A549 (cell line): ENCODE measurements around the gene THBS1. TPM values are rescaled to one million over a fixed set of nuclear protein-coding genes. Genes with fewer than 3 reads are reported as not detected.

Experiments
- ATAC-seq, 2 experiments: fragments of 200-7000 bp in 1 of 2; fragments of >200 bp in 1 of 2; cut with Nextera tagmentation in 1 of 2; cut with Tn5 transposase in 1 of 2; 3 replicates each; pipeline versions ENCODE4 v1.8.0 to v1.9.1; 2018 to 2020; ENCODE audit warnings: mild to moderate bottlenecking in 1 of 2, moderate library complexity in 1 of 2
- CTCF ChIA-PET: fragments of 300-600 bp; sonication (Branson Sonifier 250); formaldehyde crosslinking; extraction: SDS; loops from one replicate; lab custom pipeline; 2021; ENCODE audit warnings: antibody characterized with exemption, inconsistent platforms; lab: Yijun Ruan, JAX
- POLR2A ChIA-PET: fragments of 350-600 bp; formaldehyde crosslinking; extraction: SDS; loops from one replicate; lab custom pipeline; 2021; ENCODE audit warnings: antibody characterized with exemption, inconsistent platforms; lab: Yijun Ruan, JAX
- DNase-seq, 2 experiments: peaks; one replicate each; pipeline versions ENCODE4 v3.0.0 to v3.0.0-alpha.2; 2011 to 2016; ENCODE audit warnings: low read depth in 1 of 2, low spot score in 1 of 2
- FAIRE-seq: peaks from 2 replicates; lab custom pipeline; 2011; peaks lifted over from hg19 to GRCh38; lab: Jason Lieb, UNC
- H3K27ac ChIP-seq, 2 experiments: fragments of >200 bp; sonication (Bioruptor Twin); formaldehyde crosslinking; 3 replicates each; pipeline ENCODE4 v1.5.1; 2016 to 2017
- H3K4me1 ChIP-seq: fragments of >200 bp; sonication (Bioruptor Twin); formaldehyde crosslinking; 3 replicates; pipeline ENCODE4 v1.6.1; 2016
- H3K4me2 ChIP-seq: fragments of >200 bp; sonication (Bioruptor Twin); formaldehyde crosslinking; 3 replicates; pipeline ENCODE4 v1.6.1; 2016
- H3K4me3 ChIP-seq: fragments of >200 bp; sonication (Bioruptor Twin); formaldehyde crosslinking; 3 replicates; pipeline ENCODE4 v1.5.1; 2016
- H3K9me3 ChIP-seq: fragments of >200 bp; sonication (Bioruptor Twin); formaldehyde crosslinking; 3 replicates; pipeline ENCODE4 v1.6.1; 2016
- BHLHE40 ChIP-seq: IDR thresholded peaks from 2 replicates; pipeline ENCODE4 v1.6.1; 2012; ENCODE audit warnings: low read depth, low read length, inconsistent platforms
- CBX8 ChIP-seq: fragments of 200-600 bp; sonication (generic); IDR thresholded peaks from 2 replicates; pipeline ENCODE4 v1.6.1; 2016
- CHD2 ChIP-seq: fragments of 150-350 bp; IDR thresholded peaks from 2 replicates; pipeline ENCODE4 v1.6.1; 2014; ENCODE audit warnings: low read length; ENCODE audit not compliant: partially characterized antibody
- E2F6 ChIP-seq: IDR thresholded peaks from 2 replicates; pipeline ENCODE4 v1.6.1; 2012; ENCODE audit warnings: low read depth, borderline replicate concordance
- ELK1 ChIP-seq: fragments of 150-350 bp; IDR thresholded peaks from 2 replicates; pipeline ENCODE4 v1.6.1; 2014; ENCODE audit warnings: low read depth, mild to moderate bottlenecking, low read length
- FOSL2 ChIP-seq, 2 experiments: fragments of 450-650 bp in 1 of 2; fragments of >200 bp in 1 of 2; sonication (Bioruptor Twin) in 1 of 2; formaldehyde crosslinking; IDR thresholded peaks; 2 replicates each; pipeline versions ENCODE4 v1.5.0 to v1.6.1; 2016 to 2020; ENCODE audit warnings: mild to moderate bottlenecking in 1 of 2, moderate library complexity in 1 of 2
- HDAC2 ChIP-seq: fragments of 200-600 bp; sonication (generic); IDR thresholded peaks from 2 replicates; pipeline ENCODE4 v1.6.1; 2016
- HMGXB4 ChIP-seq: fragments of 250-450 bp; sonication (Bioruptor Pico); IDR thresholded peaks from 2 replicates; pipeline ENCODE4 v1.5.0; 2021; ENCODE audit warnings: mild to moderate bottlenecking, moderate library complexity, borderline replicate concordance
- HOXB13 ChIP-seq: fragments of 250-450 bp; sonication (Bioruptor Pico); IDR thresholded peaks from 2 replicates; pipeline ENCODE4 v1.5.0; 2020; ENCODE audit warnings: low read depth, mild to moderate bottlenecking, moderate library complexity
- JUNB ChIP-seq: fragments of >200 bp; sonication (Bioruptor Twin); formaldehyde crosslinking; IDR thresholded peaks from 2 replicates; pipeline ENCODE4 v1.6.1; 2016
- KDM5A ChIP-seq: fragments of 200-600 bp; sonication (generic); IDR thresholded peaks from 2 replicates; pipeline ENCODE4 v1.6.1; 2016; ENCODE audit warnings: antibody characterized with exemption, mild to moderate bottlenecking
- MAFK ChIP-seq: fragments of 450-650 bp; IDR thresholded peaks from 2 replicates; pipeline ENCODE4 v1.6.1; 2014; ENCODE audit not compliant: partially characterized antibody
- NFE2L2 ChIP-seq: fragments of 150-350 bp; conservative IDR thresholded peaks from 2 replicates; pipeline ENCODE4 v1.6.1; 2014; ENCODE audit warnings: low read length
- NPAS2 ChIP-seq: fragments of 250-450 bp; sonication (Bioruptor Pico); IDR thresholded peaks from 2 replicates; pipeline ENCODE4 v1.8.0; 2022; ENCODE audit warnings: mild to moderate bottlenecking, moderate library complexity, borderline replicate concordance
- PBX3 ChIP-seq: IDR thresholded peaks from 2 replicates; pipeline ENCODE4 v1.6.1; 2012
- PHF8 ChIP-seq: fragments of 200-600 bp; sonication (generic); IDR thresholded peaks from 2 replicates; pipeline ENCODE4 v1.6.1; 2016; ENCODE audit warnings: low read depth, mild to moderate bottlenecking, antibody characterized with exemption, moderate library complexity, borderline replicate concordance
- RAD21 ChIP-seq, 2 experiments: fragments of >200 bp in 1 of 2; sonication (Bioruptor Twin) in 1 of 2; formaldehyde crosslinking in 1 of 2; IDR thresholded peaks in 1 of 2; conservative IDR thresholded peaks in 1 of 2; 2 replicates in 1 of 2; 3 replicates in 1 of 2; pipeline ENCODE4 v1.6.1; 2012 to 2018; ENCODE audit warnings: inconsistent platforms in 1 of 2
- RNF2 ChIP-seq: fragments of 200-600 bp; sonication (generic); IDR thresholded peaks from 2 replicates; pipeline ENCODE4 v1.6.1; 2016; ENCODE audit warnings: low read depth, mild to moderate bottlenecking, antibody characterized with exemption, moderate library complexity, borderline replicate concordance
- SMC3 ChIP-seq: fragments of >200 bp; sonication (Bioruptor Twin); formaldehyde crosslinking; IDR thresholded peaks from 3 replicates; pipeline ENCODE4 v1.6.1; 2018; ENCODE audit warnings: inconsistent platforms
- SREBF2 ChIP-seq: fragments of 450-650 bp; IDR thresholded peaks from 2 replicates; pipeline ENCODE4 v1.6.1; 2014; ENCODE audit warnings: mild to moderate bottlenecking, moderate library complexity
- ZFP36 ChIP-seq: fragments of 450-650 bp; IDR thresholded peaks from 2 replicates; pipeline ENCODE4 v1.6.1; 2014; ENCODE audit warnings: borderline replicate concordance; ENCODE audit not compliant: partially characterized antibody
- ZSCAN20 ChIP-seq: fragments of 250-450 bp; sonication (Bioruptor Pico); IDR thresholded peaks from 2 replicates; pipeline ENCODE4 v1.8.0; 2022; ENCODE audit warnings: mild to moderate bottlenecking, moderate library complexity
- WGBS: methylation state at CpG from one replicate; pipeline ENCODE4 v1.1.6; 2017; ENCODE audit errors: missing lambda C conversion rate; 5-methylcytosine and 5-hydroxymethylcytosine counted together
- polyA plus RNA-seq, 4 experiments: library from polyadenylated mRNA; depleted of rRNA in 3 of 4; stranded (reverse); fragments of >200 nt; fragmentation: RNase III in 1 of 4; extraction: RNeasy Plus Mini Kit Qiagen cat#74134 plus additional on column Dnase treatment in 1 of 4; gene quantifications; 2 replicates in 3 of 4; 3 replicates in 1 of 4; pipeline ENCODE4 v1.2.3, GENCODE V29; 2011 to 2017
- TF ChIP-seq, protein P1 (sequence below): fragments of 250-450 bp; sonication (Bioruptor Pico); IDR thresholded peaks from 2 replicates; pipeline ENCODE4 v1.5.0; 2020; ENCODE audit warnings: low read depth, mild to moderate bottlenecking, moderate library complexity
- TF ChIP-seq, protein P2 (sequence below): fragments of 450-650 bp; IDR thresholded peaks from 2 replicates; pipeline ENCODE4 v1.6.1; 2014; ENCODE audit warnings: antibody characterized with exemption
- TF ChIP-seq, protein P3 (sequence below): fragments of >200 bp; sonication (Bioruptor Twin); formaldehyde crosslinking; IDR thresholded peaks from 3 replicates; pipeline ENCODE4 v1.6.1; 2016
- TF ChIP-seq, protein P4 (sequence below): IDR thresholded peaks from 2 replicates; pipeline ENCODE4 v1.6.1; 2012

THBS1 gene
- polyA plus RNA-seq, 2 of the 4 experiments (the other 2 are of a cell fraction) = 46.8 to 54.9 TPM

- H3K4me2 ChIP-seq = no peak overlapping the region
- H3K27ac ChIP-seq = no peak overlapping the region
- 68% methylated on average over 3 of the region's 3 CpGs for WGBS
- FAIRE-seq = no peak
- H3K4me3 ChIP-seq = no peak overlapping the region
- H3K9me3 ChIP-seq = no peaks in the 10 kb centered on the region
- peaks cover 13% of the 10 kb centered on the region; the same call in 2 of the 3 replicates for H3K4me1 ChIP-seq
- ATAC-seq = no peak
- TF ChIP-seq, protein P1, sequence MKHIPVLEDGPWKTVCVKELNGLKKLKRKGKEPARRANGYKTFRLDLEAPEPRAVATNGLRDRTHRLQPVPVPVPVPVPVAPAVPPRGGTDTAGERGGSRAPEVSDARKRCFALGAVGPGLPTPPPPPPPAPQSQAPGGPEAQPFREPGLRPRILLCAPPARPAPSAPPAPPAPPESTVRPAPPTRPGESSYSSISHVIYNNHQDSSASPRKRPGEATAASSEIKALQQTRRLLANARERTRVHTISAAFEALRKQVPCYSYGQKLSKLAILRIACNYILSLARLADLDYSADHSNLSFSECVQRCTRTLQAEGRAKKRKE = no peak
- TF ChIP-seq E2F6 (no peak), SMC3 (no peak), PHF8 (no peak), RAD21 (conservative IDR thresholded peaks at IDR 0.05 in 1 of 2, IDR thresholded peaks at IDR 0.05 in 1 of 2) (no peak), NFE2L2 (no peak), RNF2 (no peak), ZFP36 (no peak), HDAC2 (no peak), HOXB13 (CRISPR knock-in tag) (no peak), MAFK (no peak), NPAS2 (CRISPR knock-in tag) (no peak), SREBF2 (no peak), KDM5A (no peak), BHLHE40 (no peak)
- TF ChIP-seq, protein P2, sequence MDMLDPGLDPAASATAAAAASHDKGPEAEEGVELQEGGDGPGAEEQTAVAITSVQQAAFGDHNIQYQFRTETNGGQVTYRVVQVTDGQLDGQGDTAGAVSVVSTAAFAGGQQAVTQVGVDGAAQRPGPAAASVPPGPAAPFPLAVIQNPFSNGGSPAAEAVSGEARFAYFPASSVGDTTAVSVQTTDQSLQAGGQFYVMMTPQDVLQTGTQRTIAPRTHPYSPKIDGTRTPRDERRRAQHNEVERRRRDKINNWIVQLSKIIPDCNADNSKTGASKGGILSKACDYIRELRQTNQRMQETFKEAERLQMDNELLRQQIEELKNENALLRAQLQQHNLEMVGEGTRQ = no peak
- TF ChIP-seq, protein P3, sequence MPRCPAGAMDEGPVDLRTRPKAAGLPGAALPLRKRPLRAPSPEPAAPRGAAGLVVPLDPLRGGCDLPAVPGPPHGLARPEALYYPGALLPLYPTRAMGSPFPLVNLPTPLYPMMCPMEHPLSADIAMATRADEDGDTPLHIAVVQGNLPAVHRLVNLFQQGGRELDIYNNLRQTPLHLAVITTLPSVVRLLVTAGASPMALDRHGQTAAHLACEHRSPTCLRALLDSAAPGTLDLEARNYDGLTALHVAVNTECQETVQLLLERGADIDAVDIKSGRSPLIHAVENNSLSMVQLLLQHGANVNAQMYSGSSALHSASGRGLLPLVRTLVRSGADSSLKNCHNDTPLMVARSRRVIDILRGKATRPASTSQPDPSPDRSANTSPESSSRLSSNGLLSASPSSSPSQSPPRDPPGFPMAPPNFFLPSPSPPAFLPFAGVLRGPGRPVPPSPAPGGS = no peak
- TF ChIP-seq, protein P4, sequence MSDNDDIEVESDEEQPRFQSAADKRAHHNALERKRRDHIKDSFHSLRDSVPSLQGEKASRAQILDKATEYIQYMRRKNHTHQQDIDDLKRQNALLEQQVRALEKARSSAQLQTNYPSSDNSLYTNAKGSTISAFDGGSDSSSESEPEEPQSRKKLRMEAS = no peak
- no peak for DNase-seq
- ChIA-PET CTCF (interaction anchor here (1.1 kb wide), 1 partner anchor 129 kb away, joined by 3 read pairs; no protein-coding TSS in a partner anchor), POLR2A (no interaction called here)
These were observed 46.7 kb downstream of the THBS1 start for GRCh38 chr15:39627451-39628143.

DNA sequence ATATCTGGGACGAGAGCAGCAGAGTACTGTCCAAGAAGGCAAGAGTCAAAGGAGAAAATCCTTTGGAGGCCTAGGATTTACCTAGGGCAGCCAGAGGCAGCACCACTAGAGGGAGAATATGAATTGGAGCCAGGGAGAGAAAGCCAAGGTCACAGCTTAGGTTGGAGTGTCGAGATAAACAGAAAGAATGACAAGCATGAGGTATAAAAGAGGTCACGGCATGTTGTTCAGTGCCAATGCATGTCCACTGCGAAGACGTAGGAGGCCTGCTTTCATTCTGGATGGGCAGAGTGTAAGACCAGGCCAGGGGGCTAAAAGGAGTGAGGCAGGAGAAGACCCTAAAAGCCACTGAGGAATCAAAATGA is 47.2 kb downstream of the THBS1 start:
- no peak overlapping the region for H3K4me2 ChIP-seq
- H3K4me3 ChIP-seq = no peak overlapping the region
- H3K9me3 ChIP-seq = no peaks in the 10 kb centered on the region
- TF ChIP-seq CBX8 (no peak), SREBF2 (no peak), ZSCAN20 (CRISPR knock-in tag) (no peak), ELK1 (no peak), CHD2 (no peak), PBX3 (no peak), JUNB (no peak), HMGXB4 (CRISPR knock-in tag) (no peak), SMC3 (no peak), FOSL2 (IDR thresholded peaks at IDR 0.05) (no peak), FOSL2 (CRISPR knock-in tag; IDR thresholded peaks at IDR 0.05) (no peak), PHF8 (no peak)
- TF ChIP-seq, protein P4 = no peak
- TF ChIP-seq, protein P1 = no peak
- no peak for FAIRE-seq
- ChIA-PET POLR2A (no interaction called here), CTCF (no interaction called here)
- WGBS = 86% methylated on average over 5 of the region's 5 CpGs
- no peak overlapping the region for H3K27ac ChIP-seq
- no peak for DNase-seq
- peaks cover 13% of the 10 kb centered on the region; the same call in 2 of the 3 replicates for H3K4me1 ChIP-seq
- no peak; a peak in 1 of 6 replicates for ATAC-seq
